DMS 273 (cell line): ENCODE data around the gene CCDC43.

Source experiments
- DNase-seq: peaks from one replicate; lab custom pipeline; 2025; ENCODE audit not compliant: unreplicated experiment; lab: John Stamatoyannopoulos, UW

Gene CCDC43

DNA sequence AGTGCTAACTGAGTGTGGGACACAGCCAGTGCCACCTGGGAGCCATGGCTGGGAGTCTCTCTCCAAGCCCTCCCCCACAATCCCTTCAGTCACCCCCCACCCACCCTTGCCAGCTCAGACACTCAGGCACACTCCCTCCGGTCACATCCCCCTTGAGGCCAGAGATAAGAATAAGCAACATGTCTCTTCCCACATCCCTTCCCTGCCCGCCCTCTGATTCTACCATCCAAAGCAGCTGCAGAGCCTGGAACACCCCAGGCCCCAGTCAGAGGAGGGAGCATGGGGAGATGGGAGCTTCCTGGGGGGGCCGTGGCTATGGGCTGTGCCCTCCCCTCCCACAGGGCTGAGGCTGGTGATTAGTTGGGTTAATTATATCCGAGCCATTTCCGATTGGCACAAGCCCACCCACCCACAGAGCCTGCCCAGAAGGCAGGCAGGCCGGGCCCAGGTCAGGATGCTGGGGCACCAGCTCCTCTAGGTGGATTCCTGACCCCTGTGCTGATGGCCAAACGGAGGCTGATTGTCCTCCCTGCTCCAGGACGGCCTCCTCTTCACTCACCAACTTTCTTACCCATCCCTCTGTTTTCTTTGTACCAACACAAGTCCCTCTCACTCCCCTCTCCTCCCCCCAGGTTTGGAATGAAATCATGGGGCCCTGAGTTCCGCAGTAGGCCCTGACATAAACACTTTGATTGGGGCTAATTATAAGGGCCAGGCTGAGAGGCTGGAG lies 61.9 kb downstream of the CCDC43 start:
- DNase-seq = no peak
